ENCODE data around the gene CD300A. TPM values are rescaled to one million over a fixed set of nuclear protein-coding genes. Genes with fewer than 3 reads are reported as not detected.

The CD300A gene
- total RNA-seq, 3 donors from 2014 or later, result 3.7 to 7.0 (median 5.2) TPM

DNA sequence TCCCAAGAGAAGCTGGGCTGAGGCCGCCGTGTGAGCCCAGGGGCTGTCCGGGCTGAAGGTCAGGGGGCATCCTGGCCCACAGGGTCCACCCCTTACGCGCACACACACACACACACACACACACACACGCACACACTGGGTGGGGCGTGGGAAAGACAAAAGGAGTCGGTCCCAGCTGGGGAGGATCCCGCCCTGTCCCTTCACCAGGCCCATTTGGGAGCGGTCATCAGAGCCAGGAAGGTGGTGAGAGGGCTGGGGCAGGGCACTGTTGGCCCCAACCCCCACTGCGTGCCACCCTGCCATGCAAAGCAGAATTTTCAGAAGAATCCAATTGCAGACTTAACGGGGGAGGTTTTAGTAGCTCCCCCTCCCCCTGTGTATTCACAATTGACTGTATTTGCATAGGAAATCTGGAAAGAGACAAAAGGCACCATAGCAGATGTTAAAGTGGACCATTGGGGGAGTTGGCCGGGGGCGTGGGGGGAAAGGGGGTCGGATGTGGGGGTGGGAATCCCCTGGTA is 11.3 kb upstream of the CD300A start:
- H3K4me3 ChIP-seq, result no peak overlapping the region
- intact Hi-C loops (cut with DNase I, micrococcal nuclease), result loop anchor here in 1 of 2 donors (5.0 kb wide), 1 partner anchor 78 kb away; no protein-coding TSS in a partner anchor
- H3K4me1 ChIP-seq (ENCODE audit: low read depth), result peaks cover 21% of the 10 kb centered on the region
- no peaks in the 10 kb centered on the region for H3K9me3 ChIP-seq
- ATAC-seq (peak; percentile 57), DNase-seq (peak in 2 of 3 donors; percentile 68 to 76)
- H3K36me3 ChIP-seq (ENCODE audit: low read depth), result no peaks in the 10 kb centered on the region
- TF ChIP-seq, protein P1, sequence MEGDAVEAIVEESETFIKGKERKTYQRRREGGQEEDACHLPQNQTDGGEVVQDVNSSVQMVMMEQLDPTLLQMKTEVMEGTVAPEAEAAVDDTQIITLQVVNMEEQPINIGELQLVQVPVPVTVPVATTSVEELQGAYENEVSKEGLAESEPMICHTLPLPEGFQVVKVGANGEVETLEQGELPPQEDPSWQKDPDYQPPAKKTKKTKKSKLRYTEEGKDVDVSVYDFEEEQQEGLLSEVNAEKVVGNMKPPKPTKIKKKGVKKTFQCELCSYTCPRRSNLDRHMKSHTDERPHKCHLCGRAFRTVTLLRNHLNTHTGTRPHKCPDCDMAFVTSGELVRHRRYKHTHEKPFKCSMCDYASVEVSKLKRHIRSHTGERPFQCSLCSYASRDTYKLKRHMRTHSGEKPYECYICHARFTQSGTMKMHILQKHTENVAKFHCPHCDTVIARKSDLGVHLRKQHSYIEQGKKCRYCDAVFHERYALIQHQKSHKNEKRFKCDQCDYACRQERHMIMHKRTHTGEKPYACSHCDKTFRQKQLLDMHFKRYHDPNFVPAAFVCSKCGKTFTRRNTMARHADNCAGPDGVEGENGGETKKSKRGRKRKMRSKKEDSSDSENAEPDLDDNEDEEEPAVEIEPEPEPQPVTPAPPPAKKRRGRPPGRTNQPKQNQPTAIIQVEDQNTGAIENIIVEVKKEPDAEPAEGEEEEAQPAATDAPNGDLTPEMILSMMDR (IDR thresholded peaks at IDR 0.05), result no peak

DNA sequence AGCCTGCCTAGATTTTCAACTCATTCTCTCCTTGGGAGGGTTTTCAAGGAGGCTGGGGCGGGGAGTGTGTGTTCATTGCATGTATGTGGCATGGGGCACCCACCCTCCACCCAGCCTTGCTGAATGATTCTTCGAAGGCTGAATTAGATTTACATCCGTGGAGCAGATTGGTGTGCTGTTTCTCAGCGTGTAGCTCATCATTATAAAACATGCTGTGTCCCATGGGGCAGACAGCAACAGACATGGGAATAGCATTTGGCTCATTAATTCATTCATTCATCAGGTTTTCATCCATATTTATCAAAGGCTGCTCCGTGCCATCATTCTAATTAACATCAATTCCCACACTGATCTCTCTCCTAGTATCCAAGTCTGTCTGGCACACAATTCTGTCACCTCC is 10.6 kb upstream of the CD300A start:
- Histone ChIP-seq H3K4me1 (ENCODE audit: low read depth) (peaks cover 21% of the 10 kb centered on the region), H3K4me3 (no peak overlapping the region), H3K9me3 (no peaks in the 10 kb centered on the region), H3K36me3 (ENCODE audit: low read depth) (no peaks in the 10 kb centered on the region)
- intact Hi-C loops (cut with DNase I, micrococcal nuclease), result loop anchor here (2.0 to 5.0 kb wide), 2 partner anchors 77 to 79 kb away; no protein-coding TSS in a partner anchor
- no peak for DNase-seq
- TF ChIP-seq, protein P1 (IDR thresholded peaks at IDR 0.05), result no peak
- ATAC-seq, result no peak

DNA sequence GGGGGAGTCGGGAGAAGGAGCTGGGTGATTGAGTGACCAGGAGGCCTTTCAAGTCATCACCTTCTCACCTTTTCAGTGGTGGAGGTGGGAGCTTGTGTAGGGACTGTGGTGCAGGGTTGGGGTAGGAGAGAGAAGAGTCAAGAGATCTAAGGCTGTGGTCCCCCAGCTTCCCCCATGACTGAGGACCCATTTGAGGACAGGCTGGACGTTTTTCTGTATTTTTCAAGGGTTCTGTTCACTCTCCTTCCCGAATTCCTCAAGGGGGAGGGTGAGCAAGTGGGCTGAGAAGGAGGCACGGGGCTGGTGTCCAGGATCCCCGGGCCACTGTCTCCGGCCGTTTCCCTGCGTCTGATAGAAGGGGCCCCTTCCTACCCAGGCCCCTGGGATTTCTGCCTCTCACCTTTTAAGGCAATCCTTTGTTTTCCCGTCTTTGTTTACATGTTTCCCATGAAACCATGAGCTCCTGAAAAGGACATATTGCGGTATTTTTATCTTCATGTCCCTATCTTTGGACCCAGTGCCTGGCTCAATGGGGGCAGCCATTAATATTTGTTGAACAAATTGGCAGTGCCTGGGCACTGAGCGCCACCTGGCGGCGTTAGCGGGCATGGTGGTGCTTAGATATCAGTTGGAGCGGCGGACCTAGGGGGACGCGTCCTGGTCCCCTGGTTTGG is 9.2 kb upstream of the CD300A start:
- Histone ChIP-seq H3K4me3 (no peak overlapping the region), H3K36me3 (ENCODE audit: low read depth) (no peaks in the 10 kb centered on the region), H3K4me1 (ENCODE audit: low read depth) (peaks cover 19% of the 10 kb centered on the region), H3K9me3 (no peaks in the 10 kb centered on the region)
- peak; percentile 79 to 89 (median 85) for DNase-seq
- TF ChIP-seq, protein P1 (IDR thresholded peaks at IDR 0.05), result peak; percentile 89
- peak; percentile 15 for ATAC-seq
- intact Hi-C loops (cut with DNase I, micrococcal nuclease), result loop anchor here (2.0 to 5.0 kb wide), 2 partner anchors 78 to 80 kb away; no protein-coding TSS in a partner anchor

DNA sequence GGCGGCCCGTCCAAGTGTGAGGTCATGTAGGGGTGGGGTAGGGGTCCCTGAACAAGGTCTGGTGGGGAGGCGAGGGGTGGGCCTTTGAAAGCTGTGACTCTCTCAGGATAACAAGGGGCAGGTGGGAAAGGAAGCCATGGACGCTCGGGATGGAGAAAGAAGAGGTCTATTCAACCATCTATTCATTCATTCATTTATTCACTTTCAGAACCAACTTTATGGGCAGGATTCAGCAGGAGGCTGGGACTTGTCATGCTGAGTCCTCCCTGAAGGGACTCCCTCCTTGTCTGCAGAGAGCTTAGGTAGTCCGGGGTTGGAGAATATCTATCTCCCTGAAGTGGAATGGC is 8.6 kb upstream of the CD300A start:
- H3K4me1 ChIP-seq (ENCODE audit: low read depth), result peaks cover 18% of the 10 kb centered on the region
- TF ChIP-seq, protein P1 (IDR thresholded peaks at IDR 0.05), result no peak
- intact Hi-C loops (cut with DNase I, micrococcal nuclease), result loop anchor here (2.0 to 5.0 kb wide), 2 partner anchors 79 to 80 kb away; no protein-coding TSS in a partner anchor
- H3K4me3 ChIP-seq, result no peak overlapping the region
- H3K9me3 ChIP-seq, result no peaks in the 10 kb centered on the region
- no peaks in the 10 kb centered on the region for H3K36me3 ChIP-seq (ENCODE audit: low read depth)
- ATAC-seq, result no peak
- DNase-seq, result no peak

DNA sequence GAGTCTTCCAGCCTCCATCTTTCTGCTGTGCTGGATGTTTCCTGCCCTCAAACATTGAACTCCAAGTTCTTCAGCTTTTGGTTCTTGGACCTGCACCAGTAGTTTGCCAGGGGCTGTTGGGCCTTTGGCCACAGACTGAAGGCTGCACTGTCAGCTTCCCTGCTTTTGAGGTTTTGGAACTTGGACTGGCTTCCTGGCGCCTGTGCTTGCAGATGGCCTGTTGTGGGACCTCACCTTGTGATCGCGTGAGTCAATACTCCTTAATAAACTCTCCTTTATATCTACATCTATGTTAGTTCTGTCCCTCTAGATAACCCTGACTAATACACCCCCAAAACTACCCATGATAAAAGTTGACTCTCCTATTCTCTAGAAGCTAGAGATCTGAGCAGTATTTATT is 7.6 kb upstream of the CD300A start:
- no peak overlapping the region for H3K4me3 ChIP-seq
- H3K4me1 ChIP-seq (ENCODE audit: low read depth), result peaks cover 9% of the 10 kb centered on the region
- TF ChIP-seq, protein P1 (IDR thresholded peaks at IDR 0.05), result no peak
- no peak for DNase-seq
- ATAC-seq, result no peak
- no peaks in the 10 kb centered on the region for H3K9me3 ChIP-seq
- intact Hi-C loops (cut with DNase I, micrococcal nuclease), result loop anchor here in 1 of 2 donors (5.0 kb wide), 1 partner anchor 82 kb away; no protein-coding TSS in a partner anchor
- no peaks in the 10 kb centered on the region for H3K36me3 ChIP-seq (ENCODE audit: low read depth)

Data from mucosa of descending colon (tissue), 3 donors.